B cell (primary cell): ENCODE data around the gene HNRNPU. TPM values are rescaled to one million over a fixed set of nuclear protein-coding genes. Genes with fewer than 3 reads are reported as not detected.

Experiments used
- ATAC-seq: fragments of 200-7000 bp; cut with Tn5 transposase; one replicate; pipeline ENCODE4 v1.10.0; 2021; ENCODE audit warnings: low read depth, mild to moderate bottlenecking, moderate number of reproducible peaks, moderate library complexity
- CTCF ChIA-PET: fragments of 350-600 bp; sonication (Branson Sonifier 250); formaldehyde crosslinking; loops from one replicate; lab custom pipeline; 2021; ENCODE audit warnings: antibody characterized with exemption, inconsistent platforms; lab: Charles Lee
- POLR2A ChIA-PET: fragments of 350-600 bp; sonication (Branson Sonifier 250); formaldehyde crosslinking; loops from one replicate; lab custom pipeline; 2021; ENCODE audit warnings: antibody characterized with exemption; lab: Charles Lee
- DNase-seq: peaks from one replicate; pipeline ENCODE4 v3.0.0; 2013
- H2AFZ ChIP-seq: 2 replicates; pipeline ENCODE4 v1.6.1; 2012; ENCODE audit warnings: mild to moderate bottlenecking, low read depth, low read length; ENCODE audit not compliant: insufficient read depth, poor library complexity, severe bottlenecking
- H3K27ac ChIP-seq, 2 donors: 1 replicate in 1 of 2; 2 replicates in 1 of 2; pipeline ENCODE4 v1.5.1; 2012 to 2013; ENCODE audit warnings: low read length in 2 of 2, mild to moderate bottlenecking in 2 of 2, moderate library complexity in 1 of 2
- H3K27me3 ChIP-seq, 4 experiments: fragments of 200-600 bp in 1 of 4; sonication (generic) in 1 of 4; replicated peaks in 1 of 4; 1 replicate in 2 of 4; 2 replicates in 2 of 4; pipeline versions ENCODE4 v1.6.1 to v1.7.0; 2013 to 2016; ENCODE audit warnings: low read length in 3 of 4, mild to moderate bottlenecking in 2 of 4, mixed read lengths in 1 of 4, moderate library complexity in 1 of 4; ENCODE audit not compliant: insufficient read depth in 4 of 4, control insufficient read depth in 3 of 4; ENCODE audit errors: control extremely low read depth in 1 of 4
- H3K36me3 ChIP-seq, 2 experiments: replicated peaks in 1 of 2; 1 replicate in 1 of 2; 2 replicates in 1 of 2; pipeline versions ENCODE4 v1.6.1 to v1.7.1; 2013; ENCODE audit warnings: low read length in 1 of 2; ENCODE audit not compliant: insufficient read depth in 2 of 2, control insufficient read depth in 1 of 2; ENCODE audit errors: control extremely low read depth in 1 of 2, extremely low read depth in 1 of 2
- H3K4me1 ChIP-seq, 2 donors: fragments of 200-600 bp in 1 of 2; sonication (generic) in 1 of 2; 1 replicate in 1 of 2; 2 replicates in 1 of 2; pipeline versions ENCODE4 v1.5.1 to v1.6.1; 2013 to 2017; ENCODE audit warnings: low read length in 2 of 2; ENCODE audit not compliant: control insufficient read depth in 2 of 2, insufficient read depth in 2 of 2
- H3K4me2 ChIP-seq: replicated peaks from 2 replicates; pipeline ENCODE3; 2012; ENCODE audit warnings: mild to moderate bottlenecking, low read depth, low read length; ENCODE audit not compliant: poor library complexity, severe bottlenecking
- H3K4me3 ChIP-seq, 5 experiments: fragments of 200-600 bp in 1 of 5; sonication (generic) in 1 of 5; 1 replicate in 3 of 5; 2 replicates in 2 of 5; pipeline versions ENCODE4 v1.5.1 to v1.7.0; 2011 to 2016; ENCODE audit warnings: low read length in 4 of 5, mild to moderate bottlenecking in 4 of 5, low read depth in 2 of 5, control low read depth in 1 of 5, moderate library complexity in 1 of 5; ENCODE audit not compliant: insufficient read depth in 1 of 5; ENCODE audit errors: control extremely low read depth in 1 of 5, extremely low read depth in 1 of 5
- H3K79me2 ChIP-seq: fragments of 200-600 bp; sonication (generic); one replicate; pipeline ENCODE4 v1.6.0; 2016; ENCODE audit warnings: low read length; ENCODE audit not compliant: control insufficient read depth, insufficient read depth
- H3K9ac ChIP-seq: fragments of 200-600 bp; sonication (generic); 2 replicates; pipeline ENCODE4 v1.6.1; 2017; ENCODE audit warnings: mild to moderate bottlenecking, low read length, moderate library complexity
- H3K9me3 ChIP-seq, 3 donors: one replicate each; pipeline versions ENCODE4 v1.6.1 to v1.7.1; 2013; ENCODE audit warnings: low read length in 2 of 3; ENCODE audit not compliant: control insufficient read depth in 2 of 3, insufficient read depth in 1 of 3; ENCODE audit errors: control extremely low read depth in 1 of 3
- H4K20me1 ChIP-seq: 2 replicates; pipeline ENCODE4 v1.6.0; 2012; ENCODE audit warnings: mild to moderate bottlenecking, low read length; ENCODE audit not compliant: insufficient read depth, control insufficient read depth, poor library complexity, severe bottlenecking
- H3K27ac Mint-ChIP-seq: one replicate; pipeline ENCODE4 v1.8.0; 2021; ENCODE audit warnings: mixed read lengths
- H3K27me3 Mint-ChIP-seq: one replicate; pipeline ENCODE4 v1.8.0; 2021; ENCODE audit warnings: mixed read lengths
- H3K4me1 Mint-ChIP-seq: one replicate; pipeline ENCODE4 v1.8.0; 2021; ENCODE audit warnings: mixed read lengths
- H3K4me3 Mint-ChIP-seq: one replicate; pipeline ENCODE4 v1.8.0; 2021; ENCODE audit warnings: mixed read lengths
- H3K9me3 Mint-ChIP-seq: one replicate; pipeline ENCODE4 v1.8.0; 2022; ENCODE audit warnings: mixed read lengths; ENCODE audit not compliant: insufficient read depth
- EZH2 ChIP-seq: IDR thresholded peaks from 2 replicates; pipeline ENCODE4 v1.6.1; 2012; ENCODE audit warnings: borderline replicate concordance, low read depth, mild to moderate bottlenecking, moderate library complexity, low read length; ENCODE audit not compliant: insufficient read depth, poor library complexity, severe bottlenecking
- WGBS: methylation state at CpG from one replicate; pipeline ENCODE4 v1.1.5; 2013; ENCODE audit warnings: missing lambda C conversion rate; ENCODE audit not compliant: insufficient coverage; 5-methylcytosine and 5-hydroxymethylcytosine counted together
- intact Hi-C: fragments of 100-400 bp; cut with micrococcal nuclease; formaldehyde crosslinking; loops from one replicate; pipeline ENCODE4 v1.10.0; 2022
- polyA plus RNA-seq: library from polyadenylated mRNA; depleted of rRNA; stranded (reverse); fragments of >200 nt; gene quantifications from 2 replicates; pipeline ENCODE4 v1.2.3, GENCODE V29; 2012
- total RNA-seq, 2 donors: library from RNA; stranded (reverse); fragments of 120-200 nt in 1 of 2; gene quantifications; 1 replicate in 1 of 2; 2 replicates in 1 of 2; pipeline versions ENCODE4 v1.2.3 to v1.2.4, GENCODE V29; 2013 to 2022
- TF ChIP-seq, protein P1 (sequence below): fragments of 200-600 bp; IDR thresholded peaks from one replicate; pipeline ENCODE4 v1.8.0; 2022; ENCODE audit warnings: antibody characterized with exemption, mild to moderate bottlenecking

The HNRNPU gene
- total and polyA plus RNA-seq, 2 donors (not counting 1 experiment from before 2014, with no cell fraction given), result 95.2 to 406 TPM

DNA sequence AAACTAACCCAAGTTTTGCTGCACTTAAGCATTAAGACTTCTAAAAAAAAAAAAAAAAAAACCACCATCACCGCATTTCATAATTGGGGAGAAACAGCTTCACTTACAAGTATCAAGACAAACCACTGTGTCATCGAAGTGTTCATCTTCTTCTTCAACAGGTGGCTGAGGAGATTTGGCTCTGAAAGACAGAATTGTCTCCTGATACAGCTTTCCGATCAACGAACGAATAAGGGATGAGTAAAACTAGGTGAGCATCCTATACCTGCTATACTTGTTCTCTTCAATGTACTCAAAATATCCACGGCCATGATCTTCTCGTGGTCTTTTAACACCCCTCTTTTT is 2.0 kb downstream of the HNRNPU start:
- intact Hi-C loops, result no loop called here
- H3K27me3 ChIP-seq, result no peaks in the 10 kb centered on the region
- peaks cover 65% of the 10 kb centered on the region for H3K79me2 ChIP-seq
- peak overlapping the region; percentile 64 to 99 (median 97) for H3K4me3 ChIP-seq
- ATAC-seq (no peak), DNase-seq (no peak)
- Mint-ChIP-seq H3K27ac (peak overlapping the region; percentile 98), H3K4me1 (peaks cover 49% of the 10 kb centered on the region), H3K27me3 (no peaks in the 10 kb centered on the region), H3K4me3 (peak overlapping the region; percentile 87), H3K9me3 (no peaks in the 10 kb centered on the region)
- H3K4me2 ChIP-seq, result peak overlapping the region; percentile 77
- ChIA-PET CTCF (interaction anchor here (0.7 to 6.6 kb wide), 11 partner anchors 8 to 290 kb away, joined by 3 to 70 read pairs (median 9); partner anchors contain the start of gene COX20), POLR2A (interaction anchor here (0.6 to 6.5 kb wide), 7 partner anchors 27 to 206 kb away, joined by 3 to 135 read pairs (median 7); partner anchors contain the start of gene COX20)
- no peaks in the 10 kb centered on the region for H3K9me3 ChIP-seq
- peaks cover 3 to 44% of the 10 kb centered on the region in 2 experiments for H3K36me3 ChIP-seq
- WGBS, result 0% methylated on average over 3 of the region's 7 CpGs
- H3K27ac ChIP-seq, result peak overlapping the region; percentile 98 to 99
- peak overlapping the region; percentile 25 for H2AFZ ChIP-seq
- peaks cover 29 to 34% of the 10 kb centered on the region in 2 donors for H3K4me1 ChIP-seq
- TF ChIP-seq EZH2, result no peak
- TF ChIP-seq, protein P1, sequence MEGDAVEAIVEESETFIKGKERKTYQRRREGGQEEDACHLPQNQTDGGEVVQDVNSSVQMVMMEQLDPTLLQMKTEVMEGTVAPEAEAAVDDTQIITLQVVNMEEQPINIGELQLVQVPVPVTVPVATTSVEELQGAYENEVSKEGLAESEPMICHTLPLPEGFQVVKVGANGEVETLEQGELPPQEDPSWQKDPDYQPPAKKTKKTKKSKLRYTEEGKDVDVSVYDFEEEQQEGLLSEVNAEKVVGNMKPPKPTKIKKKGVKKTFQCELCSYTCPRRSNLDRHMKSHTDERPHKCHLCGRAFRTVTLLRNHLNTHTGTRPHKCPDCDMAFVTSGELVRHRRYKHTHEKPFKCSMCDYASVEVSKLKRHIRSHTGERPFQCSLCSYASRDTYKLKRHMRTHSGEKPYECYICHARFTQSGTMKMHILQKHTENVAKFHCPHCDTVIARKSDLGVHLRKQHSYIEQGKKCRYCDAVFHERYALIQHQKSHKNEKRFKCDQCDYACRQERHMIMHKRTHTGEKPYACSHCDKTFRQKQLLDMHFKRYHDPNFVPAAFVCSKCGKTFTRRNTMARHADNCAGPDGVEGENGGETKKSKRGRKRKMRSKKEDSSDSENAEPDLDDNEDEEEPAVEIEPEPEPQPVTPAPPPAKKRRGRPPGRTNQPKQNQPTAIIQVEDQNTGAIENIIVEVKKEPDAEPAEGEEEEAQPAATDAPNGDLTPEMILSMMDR, result no peak
- H4K20me1 ChIP-seq, result peaks cover 48% of the 10 kb centered on the region
- peak overlapping the region; percentile 100 for H3K9ac ChIP-seq

DNA sequence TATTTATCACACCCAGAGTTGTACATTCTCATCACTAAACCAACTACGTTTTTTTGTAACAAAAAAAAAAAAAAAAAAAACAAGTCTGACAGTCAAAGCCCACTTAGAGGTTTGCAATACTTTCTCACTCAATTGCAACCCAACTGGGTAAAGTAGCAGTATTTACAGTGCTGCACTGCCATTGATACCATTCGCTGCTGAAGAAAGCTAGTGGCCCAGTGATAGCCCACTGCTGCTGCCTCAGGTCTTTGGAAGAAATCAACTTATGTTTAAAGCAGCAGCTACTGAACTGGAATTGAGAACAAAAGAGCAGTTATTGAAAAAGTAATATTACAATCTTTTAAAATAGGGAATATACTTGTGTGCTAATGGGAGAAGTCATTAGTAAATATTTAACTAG is 2.7 kb downstream of the HNRNPU start:
- peaks cover 29 to 34% of the 10 kb centered on the region in 2 donors for H3K4me1 ChIP-seq
- WGBS, result 0% methylated on average over 1 of the region's 2 CpGs
- peak overlapping the region; percentile 100 for H3K9ac ChIP-seq
- ATAC-seq (no peak), DNase-seq (no peak)
- no peaks in the 10 kb centered on the region for H3K27me3 Mint-ChIP-seq
- H3K36me3 ChIP-seq, result peaks cover 3 to 51% of the 10 kb centered on the region in 2 experiments
- H4K20me1 ChIP-seq, result peaks cover 54% of the 10 kb centered on the region
- no peaks in the 10 kb centered on the region for H3K9me3 Mint-ChIP-seq
- peak overlapping the region; percentile 11 to 99 (median 97) for H3K4me3 ChIP-seq
- no peak overlapping the region for H2AFZ ChIP-seq
- H3K27me3 ChIP-seq, result no peaks in the 10 kb centered on the region
- H3K4me3 Mint-ChIP-seq, result peak overlapping the region; percentile 84
- peaks cover 52% of the 10 kb centered on the region for H3K4me1 Mint-ChIP-seq
- CTCF ChIA-PET, result interaction anchor here (0.6 to 6.6 kb wide), 9 partner anchors 10 to 181 kb away, joined by 4 to 70 read pairs (median 9); partner anchors contain the start of gene COX20
- H3K9me3 ChIP-seq, result no peaks in the 10 kb centered on the region
- no peak for TF ChIP-seq EZH2
- TF ChIP-seq, protein P1, result no peak
- H3K4me2 ChIP-seq, result peak overlapping the region; percentile 77
- POLR2A ChIA-PET, result interaction anchor here (0.6 to 6.5 kb wide), 7 partner anchors 26 to 205 kb away, joined by 3 to 135 read pairs (median 7); partner anchors contain the start of gene COX20
- H3K27ac ChIP-seq, result peak overlapping the region in 1 of 2 donors; percentile 99
- intact Hi-C loops, result loop anchor here (1.0 kb wide), 1 partner anchor 13 kb away; no protein-coding TSS in a partner anchor
- H3K27ac Mint-ChIP-seq, result peak overlapping the region; percentile 83
- peaks cover 71% of the 10 kb centered on the region for H3K79me2 ChIP-seq
